ENCODE measurements around the gene GAS2L2.
"Not testable (repeated sequence)": the region's sequence is repeated elsewhere in the genome, so short reads cannot be mapped to it uniquely, and the experiment has no call there.

GAS2L2 gene

GRCh38 chr17:35708951-35709350, 44.1 kb downstream of the GAS2L2 start:
- Histone ChIP-seq H3K4me2 (no peak overlapping the region), H3K27ac (no peak overlapping the region), H3K4me3 (IDR thresholded peaks at IDR 0.05; ENCODE audit: insufficient read depth, low read depth, low read length) (no peak overlapping the region), H4K20me1 (ENCODE audit: insufficient read depth) (no peaks in the 10 kb centered on the region), H3K9ac (no peak overlapping the region), H3K4me1 (ENCODE audit: low read depth, poor library complexity, severe bottlenecking) (no peaks in the 10 kb centered on the region), H2AFZ (ENCODE audit: low read depth) (no peak overlapping the region), H3K36me3 (ENCODE audit: insufficient read depth) (no peaks in the 10 kb centered on the region), H3K79me2 (ENCODE audit: insufficient read depth, low read depth) (no peaks in the 10 kb centered on the region), H3K27me3 (ENCODE audit: insufficient read depth, low read depth) (no peaks in the 10 kb centered on the region)
- no peak for TF ChIP-seq CTCF (conservative IDR thresholded peaks at IDR 0.05; ENCODE audit: low read depth, low read length)

- TF ChIP-seq CTCF (conservative IDR thresholded peaks at IDR 0.05; ENCODE audit: low read depth, low read length): no peak
- no peaks in the 10 kb centered on the region for H3K36me3 ChIP-seq (ENCODE audit: insufficient read depth)
These were observed 44.9 kb downstream of the GAS2L2 start for GRCh38 chr17:35708149-35708548.

GRCh38 chr17:35705705-35706104, 47.3 kb downstream of the GAS2L2 start:
- H3K27ac ChIP-seq: no peak overlapping the region

More at GRCh38 chr17:35708149-35708548, 44.9 kb downstream of the GAS2L2 start:
- H2AFZ ChIP-seq (ENCODE audit: low read depth): no peak overlapping the region
- no peaks in the 10 kb centered on the region for H3K4me1 ChIP-seq (ENCODE audit: low read depth, poor library complexity, severe bottlenecking)
- H4K20me1 ChIP-seq (ENCODE audit: insufficient read depth): no peaks in the 10 kb centered on the region
- no peak overlapping the region for H3K9ac ChIP-seq
- no peak overlapping the region for H3K27ac ChIP-seq
- H3K79me2 ChIP-seq (ENCODE audit: insufficient read depth, low read depth): no peaks in the 10 kb centered on the region
- H3K27me3 ChIP-seq (ENCODE audit: insufficient read depth, low read depth): no peaks in the 10 kb centered on the region
- H3K4me2 ChIP-seq: no peak overlapping the region
- no peak overlapping the region for H3K4me3 ChIP-seq (IDR thresholded peaks at IDR 0.05; ENCODE audit: insufficient read depth, low read depth, low read length)

GRCh38 chr17:35705230-35705629, 47.8 kb downstream of the GAS2L2 start:
- Histone ChIP-seq H3K4me1 (ENCODE audit: low read depth, poor library complexity, severe bottlenecking) (no peaks in the 10 kb centered on the region), H3K79me2 (ENCODE audit: insufficient read depth, low read depth) (no peaks in the 10 kb centered on the region), H3K4me2 (no peak overlapping the region)

More at GRCh38 chr17:35705705-35706104, 47.3 kb downstream of the GAS2L2 start:
- no peaks in the 10 kb centered on the region for H3K27me3 ChIP-seq (ENCODE audit: insufficient read depth, low read depth)
- no peaks in the 10 kb centered on the region for H3K4me1 ChIP-seq (ENCODE audit: low read depth, poor library complexity, severe bottlenecking)
- H3K4me3 ChIP-seq (IDR thresholded peaks at IDR 0.05; ENCODE audit: insufficient read depth, low read depth, low read length): no peak overlapping the region
- H2AFZ ChIP-seq (ENCODE audit: low read depth): no peak overlapping the region
- H4K20me1 ChIP-seq (ENCODE audit: insufficient read depth): no peaks in the 10 kb centered on the region
- TF ChIP-seq CTCF (conservative IDR thresholded peaks at IDR 0.05; ENCODE audit: low read depth, low read length): no peak
- no peak overlapping the region for H3K4me2 ChIP-seq
- no peaks in the 10 kb centered on the region for H3K36me3 ChIP-seq (ENCODE audit: insufficient read depth)
- H3K79me2 ChIP-seq (ENCODE audit: insufficient read depth, low read depth): no peaks in the 10 kb centered on the region
- no peak overlapping the region for H3K9ac ChIP-seq

GRCh38 chr17:35703308-35703707, 49.7 kb downstream of the GAS2L2 start:
- not testable (repeated sequence) for H3K4me2 ChIP-seq; H3K27me3 ChIP-seq (ENCODE audit: insufficient read depth, low read depth); H3K9ac ChIP-seq; H3K4me3 ChIP-seq (IDR thresholded peaks at IDR 0.05; ENCODE audit: insufficient read depth, low read depth, low read length); H3K27ac ChIP-seq; H3K79me2 ChIP-seq (ENCODE audit: insufficient read depth, low read depth); H2AFZ ChIP-seq (ENCODE audit: low read depth); H3K4me1 ChIP-seq (ENCODE audit: low read depth, poor library complexity, severe bottlenecking); H4K20me1 ChIP-seq (ENCODE audit: insufficient read depth); H3K36me3 ChIP-seq (ENCODE audit: insufficient read depth)

More at GRCh38 chr17:35705230-35705629, 47.8 kb downstream of the GAS2L2 start:
- H2AFZ ChIP-seq (ENCODE audit: low read depth): no peak overlapping the region
- no peak for TF ChIP-seq CTCF (conservative IDR thresholded peaks at IDR 0.05; ENCODE audit: low read depth, low read length)
- no peak overlapping the region for H3K9ac ChIP-seq
- no peak overlapping the region for H3K27ac ChIP-seq
- no peaks in the 10 kb centered on the region for H3K36me3 ChIP-seq (ENCODE audit: insufficient read depth)
- H3K27me3 ChIP-seq (ENCODE audit: insufficient read depth, low read depth): no peaks in the 10 kb centered on the region
- H3K4me3 ChIP-seq (IDR thresholded peaks at IDR 0.05; ENCODE audit: insufficient read depth, low read depth, low read length): no peak overlapping the region
- no peaks in the 10 kb centered on the region for H4K20me1 ChIP-seq (ENCODE audit: insufficient read depth)
